Breast epithelium (tissue), 3 donors: ENCODE data around the gene HS6ST3.

ENCODE experiments used
- POLR2AphosphoS5 ChIP-seq, 3 donors: sonication (generic); formaldehyde crosslinking; IDR thresholded peaks; one replicate each; pipeline ENCODE4 v1.6.1; 2017; ENCODE audit warnings: antibody characterized with exemption in 3 of 3
- TF ChIP-seq, protein P1 (sequence below), 3 donors: fragments of 450-650 bp; IDR thresholded peaks; one replicate each; pipeline ENCODE4 v1.5.1; 2016 to 2017; ENCODE audit warnings: antibody characterized with exemption in 3 of 3, mild to moderate bottlenecking in 3 of 3, moderate library complexity in 3 of 3

DNA sequence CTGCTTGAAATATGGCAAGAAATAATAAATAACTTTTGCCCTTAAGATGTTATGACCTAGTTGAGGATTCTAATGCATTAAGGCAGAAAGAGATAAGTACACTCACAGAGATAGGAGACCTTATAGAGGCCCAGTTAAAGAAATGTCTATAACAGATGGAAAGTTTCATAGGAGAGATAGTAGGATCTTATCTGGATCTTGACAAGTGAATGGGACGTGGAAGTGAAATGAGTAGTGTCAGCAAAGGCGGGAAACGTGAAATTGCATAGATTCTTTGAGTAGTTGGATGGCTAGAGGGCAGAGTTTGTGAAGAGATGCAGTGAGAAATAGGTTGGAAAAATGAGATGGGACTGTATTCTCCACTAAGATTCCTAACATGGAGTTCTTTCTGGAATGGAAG, 71.2 kb downstream of the HS6ST3 start:
- no peak for TF ChIP-seq POLR2AphosphoS5 (IDR thresholded peaks at IDR 0.05)
- TF ChIP-seq, protein P1, sequence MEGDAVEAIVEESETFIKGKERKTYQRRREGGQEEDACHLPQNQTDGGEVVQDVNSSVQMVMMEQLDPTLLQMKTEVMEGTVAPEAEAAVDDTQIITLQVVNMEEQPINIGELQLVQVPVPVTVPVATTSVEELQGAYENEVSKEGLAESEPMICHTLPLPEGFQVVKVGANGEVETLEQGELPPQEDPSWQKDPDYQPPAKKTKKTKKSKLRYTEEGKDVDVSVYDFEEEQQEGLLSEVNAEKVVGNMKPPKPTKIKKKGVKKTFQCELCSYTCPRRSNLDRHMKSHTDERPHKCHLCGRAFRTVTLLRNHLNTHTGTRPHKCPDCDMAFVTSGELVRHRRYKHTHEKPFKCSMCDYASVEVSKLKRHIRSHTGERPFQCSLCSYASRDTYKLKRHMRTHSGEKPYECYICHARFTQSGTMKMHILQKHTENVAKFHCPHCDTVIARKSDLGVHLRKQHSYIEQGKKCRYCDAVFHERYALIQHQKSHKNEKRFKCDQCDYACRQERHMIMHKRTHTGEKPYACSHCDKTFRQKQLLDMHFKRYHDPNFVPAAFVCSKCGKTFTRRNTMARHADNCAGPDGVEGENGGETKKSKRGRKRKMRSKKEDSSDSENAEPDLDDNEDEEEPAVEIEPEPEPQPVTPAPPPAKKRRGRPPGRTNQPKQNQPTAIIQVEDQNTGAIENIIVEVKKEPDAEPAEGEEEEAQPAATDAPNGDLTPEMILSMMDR (IDR thresholded peaks at IDR 0.05) = no peak
